ENCODE measurements around the gene FTO. TPM values are rescaled to one million over a fixed set of nuclear protein-coding genes. Genes with fewer than 3 reads are reported as not detected.
"Not testable (repeated sequence)": the region's sequence is repeated elsewhere in the genome, so short reads cannot be mapped to it uniquely, and the experiment has no call there.

Gene FTO
- total and polyA plus RNA-seq, 2 of the 13 experiments (the other 11 are each of a cell fraction or from before 2014, with no cell fraction given): 41.6 to 55.8 TPM

DNA sequence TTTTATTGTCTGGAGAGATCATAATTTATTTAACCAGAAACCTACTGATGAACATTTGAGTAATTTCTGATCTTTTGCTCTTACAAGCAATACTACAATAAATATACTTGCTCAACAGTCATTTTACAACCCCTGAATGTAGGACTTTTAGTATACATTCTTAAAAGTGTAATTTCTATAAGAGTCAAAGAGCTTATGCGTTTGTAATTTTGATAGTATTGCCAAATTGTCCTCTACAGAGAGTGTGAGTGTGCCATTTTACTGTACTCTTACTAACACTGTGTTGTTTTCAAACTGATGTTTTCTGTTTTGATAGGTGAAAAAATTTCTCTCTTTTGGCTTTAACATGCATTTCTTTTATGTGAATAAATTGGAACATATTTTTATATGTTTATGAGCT is 139.1 kb downstream of the FTO start (continued):
- TF ChIP-seq ZNF253 (CRISPR knock-in tag; IDR thresholded peaks at IDR 0.05; ENCODE audit: borderline replicate concordance): no peak
- no peak for TF ChIP-seq MTF1 (CRISPR knock-in tag; IDR thresholded peaks at IDR 0.05)
- TF ChIP-seq, protein P1, sequence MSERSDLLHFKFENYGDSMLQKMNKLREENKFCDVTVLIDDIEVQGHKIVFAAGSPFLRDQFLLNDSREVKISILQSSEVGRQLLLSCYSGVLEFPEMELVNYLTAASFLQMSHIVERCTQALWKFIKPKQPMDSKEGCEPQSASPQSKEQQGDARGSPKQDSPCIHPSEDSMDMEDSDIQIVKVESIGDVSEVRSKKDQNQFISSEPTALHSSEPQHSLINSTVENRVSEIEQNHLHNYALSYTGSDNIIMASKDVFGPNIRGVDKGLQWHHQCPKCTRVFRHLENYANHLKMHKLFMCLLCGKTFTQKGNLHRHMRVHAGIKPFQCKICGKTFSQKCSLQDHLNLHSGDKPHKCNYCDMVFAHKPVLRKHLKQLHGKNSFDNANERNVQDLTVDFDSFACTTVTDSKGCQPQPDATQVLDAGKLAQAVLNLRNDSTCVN (CRISPR knock-in tag; IDR thresholded peaks at IDR 0.05; ENCODE audit: borderline replicate concordance): no peak
- TF ChIP-seq SATB2 (CRISPR knock-in tag; IDR thresholded peaks at IDR 0.05): no peak

DNA sequence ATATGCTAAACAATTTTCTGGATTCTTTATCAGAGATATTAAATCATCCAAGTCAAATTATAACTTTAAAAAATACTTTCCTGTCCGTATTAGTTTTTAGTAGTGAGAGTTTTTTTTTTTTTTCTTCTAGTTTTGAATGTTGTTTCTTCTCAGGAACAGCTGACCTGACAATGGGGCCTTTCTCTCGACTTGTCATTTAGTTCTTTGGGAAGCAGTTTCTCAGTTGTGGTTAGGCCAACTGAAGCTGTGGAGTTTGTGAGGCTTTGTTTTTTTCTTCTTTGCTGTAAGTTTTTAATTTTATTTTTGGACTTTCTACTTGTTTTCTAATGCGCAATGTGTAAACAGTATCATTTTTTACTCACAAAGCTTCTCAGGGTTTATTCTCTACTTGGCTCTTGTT is 140.8 kb downstream of the FTO start:
- in situ Hi-C loops (cut with HindIII; ENCODE audit: extremely low pct_ligation_motif_present, low pct_unique_long_range_greater_than_20kb): no loop called here
- no peak for ATAC-seq
- 98% methylated on average over 3 of the region's 3 CpGs for WGBS (ENCODE audit: low lambda C conversion rate)

GRCh38 chr16:53846549-53846948 is 142.6 kb downstream of the FTO start:
- H2AFZ ChIP-seq (ENCODE audit: low read length); in situ Hi-C loops (cut with HindIII; ENCODE audit: extremely low pct_ligation_motif_present, low pct_unique_long_range_greater_than_20kb); H3K27ac ChIP-seq (ENCODE audit: extremely low read length, insufficient read depth, low read length); H4K20me1 ChIP-seq (ENCODE audit: insufficient read depth, low read length); H3K4me3 ChIP-seq (replicated peaks in 1 of 3; ENCODE audit: insufficient read depth in 1 of 3, low read depth in 2 of 3, low read length in 3 of 3); H3K4me2 ChIP-seq (ENCODE audit: low read depth, low read length); H3K79me2 ChIP-seq (ENCODE audit: insufficient read depth, low read length); H3K36me3 ChIP-seq (replicated peaks in 1 of 2; ENCODE audit: control insufficient read depth in 1 of 2, insufficient read depth in 2 of 2, low read length in 2 of 2); CTCF ChIA-PET (ENCODE audit: low intra/inter-chr PET ratio, low total read pairs); H3K9me3 ChIP-seq (ENCODE audit: low read length); FAIRE-seq; intact Hi-C loops (cut with micrococcal nuclease; ENCODE audit: unreplicated experiment); DNase-seq (ENCODE audit: low spot score); BruUV-seq (replicated peaks); POLR2A ChIA-PET; H3K9ac ChIP-seq (ENCODE audit: insufficient read depth, low read depth, low read length); ATAC-seq; H3K27me3 ChIP-seq (ENCODE audit: control insufficient read depth in 1 of 2, insufficient read depth in 2 of 2, low read length in 2 of 2): not testable (repeated sequence)
- H3K4me1 ChIP-seq (ENCODE audit: insufficient read depth, low read length): peaks cover 36% of the 10 kb centered on the region
- WGBS (ENCODE audit: low lambda C conversion rate): 95% methylated on average over 5 of the region's 5 CpGs

More for the DNA sequence above, 140.8 kb downstream of the FTO start:
- no peaks in the 10 kb centered on the region for H3K79me2 ChIP-seq (ENCODE audit: insufficient read depth, low read length)
- no peak overlapping the region for H2AFZ ChIP-seq (ENCODE audit: low read length)
- H3K4me1 ChIP-seq (ENCODE audit: insufficient read depth, low read length): peaks cover 36% of the 10 kb centered on the region
- POLR2A ChIA-PET: no interaction called here
- H3K4me2 ChIP-seq (ENCODE audit: low read depth, low read length): no peak overlapping the region
- no peak for TF ChIP-seq FOXC1 (CRISPR knock-in tag; IDR thresholded peaks at IDR 0.05; ENCODE audit: borderline replicate concordance)
- no peak for TF ChIP-seq E2F2 (CRISPR knock-in tag; IDR thresholded peaks at IDR 0.05; ENCODE audit: borderline replicate concordance)
- no peak for TF ChIP-seq ZNF605 (CRISPR knock-in tag; IDR thresholded peaks at IDR 0.05)
- no peak for TF ChIP-seq ATRX (CRISPR knock-in tag; IDR thresholded peaks at IDR 0.05; ENCODE audit: borderline replicate concordance)
- TF ChIP-seq FLYWCH1 (CRISPR knock-in tag; IDR thresholded peaks at IDR 0.05): no peak
- no peak for TF ChIP-seq ZNF776 (CRISPR knock-in tag; IDR thresholded peaks at IDR 0.05)
- TF ChIP-seq NRL (CRISPR knock-in tag; IDR thresholded peaks at IDR 0.05; ENCODE audit: borderline replicate concordance): no peak
- no peak for TF ChIP-seq THAP11 (CRISPR knock-in tag; IDR thresholded peaks at IDR 0.05)
- no peak for TF ChIP-seq HNF4A (CRISPR knock-in tag; IDR thresholded peaks at IDR 0.05)
- TF ChIP-seq ZNF225 (CRISPR knock-in tag; IDR thresholded peaks at IDR 0.05): no peak
- no peak for TF ChIP-seq TRIM22 (IDR thresholded peaks at IDR 0.05)
- TF ChIP-seq SRF (IDR thresholded peaks at IDR 0.05; ENCODE audit: low read depth, low read length): no peak
- no peak for TF ChIP-seq CHCHD3 (CRISPR knock-in tag; IDR thresholded peaks at IDR 0.05)
- H3K9me3 ChIP-seq (ENCODE audit: low read length): no peaks in the 10 kb centered on the region
- no peaks in the 10 kb centered on the region for H3K27me3 ChIP-seq (ENCODE audit: control insufficient read depth in 1 of 2, insufficient read depth in 2 of 2, low read length in 2 of 2)
- intact Hi-C loops (cut with micrococcal nuclease; ENCODE audit: unreplicated experiment): no loop called here
- BruUV-seq (replicated peaks): no TSS peak
- no peak for FAIRE-seq
- no peak for DNase-seq (ENCODE audit: low spot score)
- no peak overlapping the region for H3K9ac ChIP-seq (ENCODE audit: insufficient read depth, low read depth, low read length)
- no peak overlapping the region for H3K27ac ChIP-seq (ENCODE audit: extremely low read length, insufficient read depth, low read length)
- peaks cover 0 to 2% of the 10 kb centered on the region in 2 experiments; a peak in 2 of 5 replicates for H3K36me3 ChIP-seq (replicated peaks in 1 of 2; ENCODE audit: control insufficient read depth in 1 of 2, insufficient read depth in 2 of 2, low read length in 2 of 2)
- CTCF ChIA-PET (ENCODE audit: low intra/inter-chr PET ratio, low total read pairs): no interaction called here
- no peaks in the 10 kb centered on the region for H4K20me1 ChIP-seq (ENCODE audit: insufficient read depth, low read length)
- H3K4me3 ChIP-seq (replicated peaks in 1 of 3; ENCODE audit: insufficient read depth in 1 of 3, low read depth in 2 of 3, low read length in 3 of 3): no peak overlapping the region
